Activated CD8-positive, alpha-beta memory T cell treated with anti-CD3 and anti-CD28 coated beads for 48 hours (primary cell): ENCODE results near the gene PTPRK.

Experiments used
- DNase-seq, 3 experiments: peaks; one replicate each; pipeline ENCODE4 v3.0.0-alpha.2; 2020; ENCODE audit warnings: low read depth in 2 of 3, low spot score in 2 of 3

The PTPRK gene

GRCh38 chr6:128305228-128305627, 215.2 kb downstream of the PTPRK start:
- no peak for DNase-seq

DNA sequence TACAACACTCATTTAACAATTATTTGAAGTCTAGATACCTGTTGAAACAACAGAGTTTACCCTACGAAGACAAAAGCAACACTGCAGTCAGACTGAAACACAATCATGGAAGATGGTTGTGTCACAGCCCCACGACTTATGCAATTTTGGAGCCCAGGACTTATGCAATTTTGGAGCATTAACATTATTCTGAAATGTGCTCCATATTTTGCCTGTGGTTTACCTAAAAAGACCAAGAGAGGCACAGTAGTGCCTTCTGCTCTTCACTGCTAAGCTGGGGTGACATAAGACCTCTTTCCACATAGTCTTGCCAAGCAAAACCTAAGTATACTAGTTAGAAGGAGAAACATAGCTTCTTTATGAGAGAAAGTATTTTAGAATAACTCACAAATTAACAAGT, 216.5 kb downstream of the PTPRK start:
- DNase-seq = no peak

GRCh38 chr6:128302942-128303341, 217.5 kb downstream of the PTPRK start:
- no peak for DNase-seq

DNA sequence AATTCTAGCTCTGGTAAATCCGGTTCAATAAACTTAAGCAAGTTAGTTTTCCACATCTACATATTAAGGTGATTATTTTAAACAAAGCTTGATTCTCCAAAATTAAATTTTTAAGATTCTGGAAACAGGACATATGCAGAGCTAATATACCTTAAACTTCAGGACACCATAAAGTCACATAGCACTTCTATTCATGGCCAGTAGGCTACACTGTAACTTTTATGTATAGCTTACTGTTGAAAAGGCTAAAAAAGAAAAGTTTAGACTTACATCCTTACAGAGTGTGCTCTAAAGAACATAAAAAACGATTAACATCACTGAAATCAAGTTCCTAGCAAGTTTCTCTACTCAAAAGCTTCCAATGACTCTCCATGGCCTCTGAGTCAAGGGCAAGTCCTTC, 224.7 kb downstream of the PTPRK start:
- DNase-seq = no peak

GRCh38 chr6:128290221-128290620, 230.2 kb downstream of the PTPRK start:
- DNase-seq = no peak

DNA sequence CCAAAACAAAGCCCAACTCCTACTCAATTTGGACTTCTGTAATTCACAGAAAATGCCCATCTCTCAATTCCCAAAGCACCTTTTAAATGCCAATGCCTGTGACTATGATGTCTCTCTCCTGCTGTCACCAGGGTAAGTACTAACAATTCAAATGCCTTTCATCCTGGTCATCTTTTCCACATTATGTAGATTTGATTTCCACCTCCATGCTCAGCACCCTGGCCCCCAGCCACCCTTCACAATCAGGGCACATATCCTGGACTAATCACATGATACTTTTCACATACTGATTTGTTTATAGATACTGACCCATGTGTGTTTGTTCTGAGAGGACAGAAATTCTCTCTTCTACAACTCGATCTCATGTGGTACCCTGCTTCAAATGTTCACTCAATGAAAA, 236.3 kb downstream of the PTPRK start:
- DNase-seq = no peak

- DNase-seq = no peak
Observed at GRCh38 chr6:128282961-128283360, 237.4 kb downstream of the PTPRK start.

DNA sequence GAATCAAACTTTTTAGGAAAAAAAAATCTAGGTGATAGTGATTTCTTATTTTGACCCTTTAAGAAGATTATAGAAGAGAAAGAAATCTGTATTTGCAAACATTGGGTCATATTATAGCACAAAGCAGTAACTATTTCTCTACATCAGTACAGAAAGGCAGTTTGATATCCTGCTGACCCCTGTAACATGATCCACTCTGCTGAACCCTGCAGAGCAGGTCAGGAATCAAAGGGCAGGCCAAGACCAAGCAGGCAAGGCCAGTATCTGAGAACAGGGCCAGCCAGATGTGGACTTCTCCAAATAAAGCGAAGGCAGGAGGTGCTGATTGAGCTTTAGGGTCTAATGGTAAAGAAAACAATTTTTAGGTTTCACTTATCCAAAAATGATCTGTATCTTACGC, 239.4 kb downstream of the PTPRK start:
- DNase-seq = no peak

DNA sequence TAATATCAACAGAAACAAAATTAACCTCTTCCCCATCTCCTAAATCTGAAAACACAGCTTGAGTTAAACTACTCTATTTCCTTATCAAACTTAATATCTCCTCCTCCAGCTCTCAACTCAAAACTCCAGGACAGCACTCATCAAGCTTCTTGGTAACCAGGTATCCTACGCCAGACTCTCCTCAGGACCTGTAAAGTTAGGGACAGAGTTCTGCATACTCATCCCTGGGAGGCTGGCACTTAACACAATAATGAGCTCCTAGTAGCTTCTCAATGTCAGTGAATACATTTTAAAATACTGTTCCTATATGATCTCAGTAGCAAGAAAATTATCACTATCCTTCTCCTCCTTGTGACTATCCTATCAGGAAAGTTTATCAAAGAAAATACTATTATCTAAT, 240.3 kb downstream of the PTPRK start:
- DNase-seq = no peak

DNA sequence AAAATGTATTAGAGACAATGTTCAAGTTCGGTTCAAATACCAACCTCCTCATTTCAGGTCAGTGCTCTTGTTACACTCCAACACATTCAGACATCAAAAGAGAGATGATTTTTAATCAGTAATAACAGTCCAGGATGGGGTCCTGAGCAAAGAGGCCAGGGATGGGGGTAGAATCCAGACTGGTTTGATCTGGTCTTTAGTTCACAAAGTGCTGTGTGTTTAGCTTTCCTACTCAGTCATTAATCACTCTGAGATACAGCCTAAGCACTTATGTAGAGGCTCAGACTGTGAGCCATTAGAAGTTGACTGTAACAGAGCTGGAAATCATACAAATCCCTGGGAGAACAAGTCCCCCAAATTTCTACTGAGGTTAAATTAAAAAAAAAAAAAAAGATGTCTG, 241.6 kb downstream of the PTPRK start:
- no peak for DNase-seq

DNA sequence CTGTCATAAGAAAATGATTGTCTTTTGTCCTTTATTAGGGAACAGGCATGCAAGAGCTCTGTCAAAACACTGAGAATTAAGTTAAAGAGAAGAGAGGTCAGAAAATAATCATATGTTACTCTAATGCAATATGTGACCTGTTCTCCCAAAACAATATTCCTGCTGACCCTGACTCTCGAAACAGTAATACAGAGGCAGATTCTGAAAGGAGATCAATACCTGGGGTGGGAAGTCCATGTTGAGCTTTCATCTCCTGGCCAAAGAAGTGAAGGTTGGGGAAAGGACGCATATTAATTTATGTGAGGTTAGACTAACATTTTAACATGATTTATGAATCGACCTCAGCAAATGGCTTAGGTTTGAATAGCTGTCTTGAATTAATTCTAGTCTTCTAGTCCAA, 243.0 kb downstream of the PTPRK start:
- no peak for DNase-seq

- DNase-seq = no peak
Observed at GRCh38 chr6:128276311-128276710, 244.1 kb downstream of the PTPRK start.

DNA sequence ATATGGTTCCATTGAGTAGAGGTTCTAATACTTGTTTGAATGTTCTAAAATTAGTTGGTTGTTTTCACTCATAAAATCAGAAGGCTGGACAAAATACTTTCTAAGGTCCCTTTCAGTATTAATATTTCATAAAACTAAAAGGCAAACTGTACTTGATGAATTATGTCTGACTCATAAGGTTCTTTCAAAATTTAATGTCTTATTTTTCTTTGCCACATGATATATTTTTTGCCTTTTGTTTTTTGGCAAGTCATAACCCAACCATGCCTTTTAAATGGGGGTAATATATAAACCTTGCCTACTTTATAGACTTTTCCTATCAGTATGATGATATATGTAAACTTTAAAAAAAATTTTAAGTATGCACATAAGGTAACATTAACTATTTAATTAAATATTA, 244.7 kb downstream of the PTPRK start:
- no peak for DNase-seq

GRCh38 chr6:128275030-128275429, 245.4 kb downstream of the PTPRK start:
- DNase-seq = no peak

GRCh38 chr6:128271527-128271926, 248.9 kb downstream of the PTPRK start:
- no peak for DNase-seq

- DNase-seq = no peak
Observed at GRCh38 chr6:128271011-128271410, 249.4 kb downstream of the PTPRK start.

- DNase-seq = no peak
Observed at GRCh38 chr6:128266946-128267345, 253.5 kb downstream of the PTPRK start.

DNA sequence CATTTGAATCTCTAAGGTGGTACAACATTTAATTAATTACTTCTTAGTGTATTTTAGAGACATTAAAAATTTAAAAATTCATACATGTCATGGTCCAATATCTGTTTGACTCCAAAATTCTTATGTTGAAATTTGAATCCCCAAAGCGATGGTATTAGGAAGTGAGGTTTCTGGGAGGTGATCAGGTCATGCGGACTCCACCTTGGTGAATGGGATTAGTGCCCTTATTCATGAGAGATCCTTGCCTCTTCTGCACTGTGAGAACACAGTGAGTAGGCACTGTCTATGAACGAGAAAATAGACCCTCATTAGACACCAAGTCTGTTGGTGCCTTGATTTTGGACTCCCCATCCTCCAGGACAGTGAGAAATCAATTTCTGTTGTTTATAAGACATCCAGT, 254.7 kb downstream of the PTPRK start:
- no peak for DNase-seq

GRCh38 chr6:128259730-128260685, 260.4 kb downstream of the PTPRK start:
- no peak for DNase-seq

GRCh38 chr6:128259029-128259724, 261.2 kb downstream of the PTPRK start:
- no peak for DNase-seq

GRCh38 chr6:128256095-128256494, 264.3 kb downstream of the PTPRK start:
- DNase-seq = no peak
